Muscle of back (tissue), 11 donors: ENCODE results near the gene CCDC85C. TPM values are rescaled to one million over a fixed set of nuclear protein-coding genes. Genes with fewer than 3 reads are reported as not detected.

Experiments used
- DNase-seq, 3 donors: peaks; one replicate each; pipeline versions ENCODE4 v3.0.0 to v3.0.0-alpha.2; 2013
- polyA plus RNA-seq, 10 donors: library from polyadenylated mRNA; unstranded; fragments of 120-200 nt; gene quantifications; one replicate each; pipeline ENCODE4 v1.2.1, GENCODE V29; 2013; ENCODE audit not compliant: insufficient read length in 10 of 10

The CCDC85C gene
- polyA plus RNA-seq, 10 donors, result 3.1 to 6.4 (median 4.3) TPM

DNA sequence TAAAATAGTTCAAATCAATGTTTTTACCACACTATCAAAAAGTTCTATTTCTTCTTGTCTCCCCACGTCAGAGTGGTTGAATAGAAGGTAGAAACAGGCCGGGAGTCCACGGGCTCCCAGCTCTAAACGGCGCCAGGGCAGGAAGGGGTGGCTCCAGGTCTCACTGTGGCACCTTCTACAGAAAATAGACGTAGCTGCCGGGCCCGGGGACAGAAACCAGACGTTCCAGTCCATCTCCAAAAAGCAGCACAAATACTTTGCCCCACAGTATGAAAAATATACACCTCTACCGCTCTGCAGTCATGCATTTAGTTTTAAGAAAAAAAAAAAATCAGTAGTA is 91.9 kb downstream of the CCDC85C start:
- DNase-seq, result no peak

DNA sequence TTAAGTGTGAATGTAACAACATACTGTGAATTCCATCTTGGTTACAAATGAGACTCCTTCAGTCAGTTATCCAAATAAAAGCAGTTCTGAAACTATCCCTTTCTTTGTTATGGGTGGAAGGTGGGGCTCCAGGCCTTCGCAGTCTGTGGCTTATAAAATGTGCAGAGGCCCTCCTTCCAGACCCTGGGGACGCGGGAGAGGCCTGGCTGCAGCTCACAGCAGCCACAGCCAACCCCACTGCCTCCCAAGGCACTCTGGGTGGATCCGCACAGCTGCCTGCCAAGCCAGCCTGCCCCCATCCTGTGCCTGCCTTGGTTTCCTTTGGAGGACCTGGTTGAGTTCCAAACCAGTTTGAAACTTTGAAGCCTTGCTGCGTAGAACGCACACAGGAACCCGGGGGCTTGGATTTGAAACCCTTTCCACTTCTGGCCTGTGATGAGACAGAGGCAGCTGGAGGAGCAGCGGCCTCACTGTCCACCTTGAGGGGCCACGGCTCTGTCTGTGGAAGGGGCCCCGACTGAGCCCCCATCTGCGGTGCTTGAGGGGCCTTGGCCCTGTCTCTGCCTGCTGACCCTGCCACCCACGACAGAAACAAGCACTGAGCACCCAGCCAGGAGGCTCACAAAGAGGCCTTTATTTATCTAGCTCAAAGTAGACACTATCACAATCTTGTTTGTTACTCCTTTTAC is 92.4 kb downstream of the CCDC85C start:
- DNase-seq, result peak; percentile 30 to 78 (median 31)

GRCh38 chr14:99510556-99511139 is 93.4 kb downstream of the CCDC85C start:
- DNase-seq, result no peak

GRCh38 chr14:99509871-99510555 is 94.0 kb downstream of the CCDC85C start:
- DNase-seq, result no peak

GRCh38 chr14:99508896-99509629 is 94.9 kb downstream of the CCDC85C start:
- no peak for DNase-seq

GRCh38 chr14:99507860-99508640 is 96.0 kb downstream of the CCDC85C start:
- no peak for DNase-seq

DNA sequence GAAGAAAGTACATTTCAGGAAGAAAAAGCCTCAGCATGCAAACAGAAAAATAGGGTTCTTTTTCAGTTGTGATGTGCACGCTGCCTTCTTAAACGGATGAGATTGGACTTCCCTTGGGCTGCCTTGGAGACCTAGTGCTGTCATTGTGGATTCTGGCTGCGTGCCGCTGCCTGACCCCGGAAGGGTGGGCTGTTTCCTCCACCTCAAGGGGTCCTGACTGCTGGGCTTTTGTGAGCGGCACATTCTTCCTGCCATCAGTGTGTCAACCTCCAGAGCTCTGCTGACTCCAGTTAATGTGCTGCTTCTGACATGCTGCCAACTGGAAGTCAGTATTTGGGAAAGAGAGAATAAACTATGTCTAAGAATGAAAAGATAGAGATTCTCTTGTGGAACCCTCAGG is 97.7 kb downstream of the CCDC85C start:
- no peak for DNase-seq

DNA sequence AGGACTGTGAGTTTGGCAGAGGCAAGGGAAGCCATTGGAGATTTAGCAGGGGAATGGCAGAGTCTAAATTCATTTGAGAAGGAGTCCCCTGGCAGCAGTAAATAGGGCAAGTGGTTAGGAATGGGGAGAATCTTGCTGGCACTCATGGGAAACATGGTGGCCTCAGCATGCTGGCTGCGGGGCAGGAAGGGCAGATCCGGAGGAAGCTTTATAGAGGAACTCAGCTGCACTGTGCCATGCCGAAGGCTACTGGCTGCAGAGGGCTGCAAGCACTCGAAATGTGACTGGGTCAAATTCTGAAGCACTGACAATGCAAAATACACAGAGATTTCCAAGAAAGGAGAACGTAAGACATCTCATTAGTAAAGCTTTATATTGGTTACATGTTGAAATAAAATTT is 98.9 kb downstream of the CCDC85C start:
- no peak for DNase-seq

- no peak for DNase-seq
Observed at GRCh38 chr14:99503848-99504453, 100.1 kb downstream of the CCDC85C start.

GRCh38 chr14:99502989-99503421 is 101.0 kb downstream of the CCDC85C start:
- DNase-seq, result no peak

DNA sequence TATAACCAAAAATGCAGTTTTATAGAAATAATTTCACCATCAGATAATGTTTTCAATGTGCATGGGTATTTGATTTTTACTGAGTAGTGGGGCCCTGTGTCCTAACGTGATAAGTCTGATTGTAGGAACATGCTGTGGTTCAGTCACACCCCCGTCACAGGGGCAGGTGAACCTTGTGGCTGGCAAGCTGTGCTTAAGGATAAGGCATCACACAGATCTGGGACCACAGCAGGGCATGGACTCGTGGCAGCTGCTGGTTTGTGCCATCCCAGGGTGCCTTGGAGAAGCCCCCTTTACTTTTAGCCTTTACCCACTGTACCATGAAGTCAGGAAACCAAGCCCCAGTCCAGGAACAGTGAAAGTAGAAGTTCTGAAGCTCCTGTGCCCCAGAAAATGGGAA is 106.1 kb downstream of the CCDC85C start:
- DNase-seq, result no peak

- no peak for DNase-seq
Observed at GRCh38 chr14:99497341-99497740, 106.7 kb downstream of the CCDC85C start.

DNA sequence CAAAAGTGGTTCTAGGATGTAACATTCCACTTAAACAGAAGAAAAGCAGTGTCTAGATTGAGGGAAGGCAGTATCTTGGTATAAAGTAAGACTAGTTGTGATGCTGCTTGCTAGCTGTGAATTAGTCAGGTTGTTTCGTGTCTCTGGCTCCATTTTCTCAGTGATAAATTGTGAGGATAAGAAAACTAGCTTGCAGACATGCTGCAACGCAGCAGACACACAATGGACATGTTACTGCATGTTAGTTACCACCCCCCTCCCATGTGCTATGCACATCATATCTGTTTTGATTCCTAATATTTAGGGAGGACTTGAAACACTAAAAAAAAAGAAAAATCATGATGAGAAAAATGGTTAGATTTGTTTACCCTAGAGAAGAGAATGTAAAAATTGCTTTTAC is 119.9 kb downstream of the CCDC85C start:
- no peak for DNase-seq

- DNase-seq, result peak in 1 of 3 donors; percentile 19
Observed at GRCh38 chr14:99481745-99482099, 122.3 kb downstream of the CCDC85C start.

GRCh38 chr14:99480917-99481744 is 122.9 kb downstream of the CCDC85C start, which contains the start of gene CCNK:
TSS of gene CCNK (plus strand) at chr14:99481409. CDS start at chr14:99492678, 11,269 bp downstream.
- DNase-seq, result peak; percentile 100

GRCh38 chr14:99479906-99480869 is 123.8 kb downstream of the CCDC85C start, which contains the start of gene SETD3:
TSS of gene SETD3 (minus strand) at chr14:99480859. CDS start at chr14:99465805, 15,054 bp downstream.
- peak; percentile 20 to 73 (median 44) for DNase-seq

DNA sequence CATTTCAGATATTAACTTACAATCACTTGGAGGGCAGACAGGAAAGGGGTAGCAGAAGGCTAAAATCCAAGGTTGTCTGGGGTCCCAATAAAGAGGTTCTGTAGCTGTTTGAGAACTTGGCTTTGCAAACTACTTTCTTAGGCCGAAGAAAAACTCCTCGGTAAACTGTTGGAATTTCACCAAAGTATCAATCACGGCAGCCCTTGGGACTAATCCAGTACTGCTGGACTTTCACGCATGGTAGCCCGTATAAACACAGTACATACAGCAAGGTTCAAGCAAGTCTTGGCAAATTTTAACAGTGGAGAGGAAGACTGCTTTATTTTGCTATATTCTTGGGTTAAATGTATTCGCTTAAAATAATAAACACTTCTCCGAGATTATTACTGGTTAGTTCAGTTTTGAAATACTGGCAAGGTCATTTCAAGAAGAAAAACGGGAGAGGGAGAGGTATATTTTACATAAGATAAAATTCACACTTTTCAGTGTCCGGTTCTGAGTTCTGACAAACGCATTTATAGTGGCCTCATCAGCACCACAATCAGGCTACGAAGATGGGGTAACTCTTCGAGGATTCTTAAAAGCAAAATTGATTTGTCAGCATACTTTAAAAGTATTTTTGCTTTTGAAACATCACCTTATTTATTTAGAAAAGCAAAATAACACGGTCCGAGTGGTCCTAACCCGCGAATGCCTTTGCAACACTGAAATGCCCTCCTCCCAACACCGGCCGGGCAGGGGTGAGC is 124.7 kb downstream of the CCDC85C start:
- DNase-seq, result peak in 1 of 3 donors; percentile 10

DNA sequence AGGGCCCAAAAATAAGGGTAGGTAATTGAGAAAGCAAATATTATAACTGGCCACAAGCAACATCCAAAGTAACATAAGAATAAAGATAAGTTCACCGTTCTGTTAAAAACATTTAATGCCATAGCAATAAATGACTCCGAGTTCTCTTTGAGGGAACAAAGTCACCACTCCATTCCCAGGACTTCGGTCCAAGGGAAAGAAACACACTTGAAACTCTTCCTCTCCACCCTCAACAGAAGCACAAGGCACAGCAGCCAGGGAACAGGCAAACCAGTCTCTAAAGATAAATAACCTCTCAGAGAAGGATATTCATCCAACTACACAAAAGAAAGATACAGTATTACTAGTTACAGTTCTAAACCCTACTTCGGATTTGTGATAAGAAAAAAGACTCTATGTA is 125.9 kb downstream of the CCDC85C start:
- no peak for DNase-seq
